GM18907 (cell line): ENCODE measurements around the gene HOXB8.

Experiments
- ATAC-seq: cut with Tn5 transposase; IDR thresholded peaks from one replicate; pipeline ENCODE4 v1.9.1; 2021; ENCODE audit warnings: mild to moderate bottlenecking, moderate library complexity; ENCODE audit not compliant: unreplicated experiment

The HOXB8 gene

DNA sequence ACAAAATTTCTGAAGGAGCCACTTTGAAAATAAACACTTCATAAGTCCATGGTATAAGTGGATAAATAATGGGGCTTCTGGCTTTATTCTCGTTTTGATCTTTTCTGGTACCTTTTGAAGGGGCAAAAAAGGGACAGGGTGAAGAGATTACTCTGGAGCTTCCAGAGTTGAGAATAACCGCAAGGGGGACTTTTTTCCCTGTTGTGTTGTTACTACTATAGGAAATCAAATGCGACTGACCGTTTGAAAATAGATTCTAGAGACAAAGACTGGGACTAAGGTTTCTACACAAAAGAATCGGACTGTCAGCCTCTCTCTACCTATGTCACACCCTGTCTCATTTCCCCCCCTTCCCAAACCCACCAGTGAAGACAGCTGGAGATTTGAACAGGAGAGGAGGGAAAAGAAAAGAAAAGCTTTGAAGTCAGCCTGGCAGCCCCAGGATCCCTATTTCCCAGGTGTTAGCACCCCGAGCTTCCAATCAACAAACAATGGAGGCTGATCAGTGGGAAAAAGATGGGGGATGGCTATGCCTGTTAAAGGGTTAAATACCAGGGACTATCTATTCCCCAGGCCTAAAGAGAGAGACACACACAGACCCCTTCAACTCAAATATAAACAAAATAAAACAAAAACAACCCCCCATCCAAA lies 45.3 kb downstream of the HOXB8 start:
- ATAC-seq = no peak

DNA sequence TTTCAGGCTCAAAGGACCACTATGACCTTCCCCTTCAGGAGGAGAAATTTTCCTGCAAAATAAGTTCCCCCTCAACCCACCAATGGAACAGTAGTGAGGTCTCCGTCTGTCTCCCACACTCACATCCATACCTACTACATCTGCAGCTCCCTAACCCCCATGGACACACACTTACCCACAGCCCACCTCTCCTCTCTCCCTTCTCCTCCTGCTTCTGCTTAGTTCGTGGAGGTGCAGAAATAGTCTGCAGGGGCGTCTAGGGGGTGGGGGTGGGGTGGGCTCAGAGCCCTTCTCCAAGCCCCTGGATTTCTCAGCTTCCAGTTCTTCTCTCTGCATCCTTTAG lies 45.9 kb downstream of the HOXB8 start:
- ATAC-seq = no peak

DNA sequence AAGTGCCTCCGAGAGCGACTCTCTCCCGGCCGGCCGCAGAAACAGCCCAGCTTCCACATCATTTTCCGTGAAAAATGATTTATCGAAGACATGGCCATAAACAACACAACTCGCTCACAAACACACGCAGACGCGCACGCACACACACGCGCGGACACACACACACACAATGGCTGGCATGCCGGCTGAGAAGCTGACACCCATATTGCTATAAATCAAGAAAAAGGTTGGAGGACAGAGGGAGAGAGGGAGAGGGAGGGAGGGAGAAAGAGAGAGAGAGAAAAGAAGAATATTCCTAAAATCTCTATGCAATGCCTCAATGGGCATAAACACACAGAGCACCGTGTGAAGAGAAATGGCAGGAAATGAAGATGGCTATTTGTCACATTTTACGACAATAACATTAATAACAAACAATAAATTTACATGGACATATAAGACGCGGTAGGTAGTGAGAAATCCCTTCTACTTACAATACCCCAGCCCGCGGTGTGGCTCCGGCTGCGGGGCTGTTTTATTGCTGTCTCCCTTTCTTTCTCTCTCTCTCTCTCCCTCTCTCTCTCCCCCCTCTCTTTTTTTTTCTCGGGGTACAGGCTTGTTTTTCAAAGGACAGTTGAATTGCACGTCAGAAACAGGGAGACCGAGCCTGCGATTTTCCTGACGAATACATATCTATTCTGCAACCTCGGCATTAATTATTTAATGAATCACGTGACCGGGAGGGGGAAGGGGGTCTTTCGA lies 46.4 kb downstream of the HOXB8 start:
- ATAC-seq = no peak

DNA sequence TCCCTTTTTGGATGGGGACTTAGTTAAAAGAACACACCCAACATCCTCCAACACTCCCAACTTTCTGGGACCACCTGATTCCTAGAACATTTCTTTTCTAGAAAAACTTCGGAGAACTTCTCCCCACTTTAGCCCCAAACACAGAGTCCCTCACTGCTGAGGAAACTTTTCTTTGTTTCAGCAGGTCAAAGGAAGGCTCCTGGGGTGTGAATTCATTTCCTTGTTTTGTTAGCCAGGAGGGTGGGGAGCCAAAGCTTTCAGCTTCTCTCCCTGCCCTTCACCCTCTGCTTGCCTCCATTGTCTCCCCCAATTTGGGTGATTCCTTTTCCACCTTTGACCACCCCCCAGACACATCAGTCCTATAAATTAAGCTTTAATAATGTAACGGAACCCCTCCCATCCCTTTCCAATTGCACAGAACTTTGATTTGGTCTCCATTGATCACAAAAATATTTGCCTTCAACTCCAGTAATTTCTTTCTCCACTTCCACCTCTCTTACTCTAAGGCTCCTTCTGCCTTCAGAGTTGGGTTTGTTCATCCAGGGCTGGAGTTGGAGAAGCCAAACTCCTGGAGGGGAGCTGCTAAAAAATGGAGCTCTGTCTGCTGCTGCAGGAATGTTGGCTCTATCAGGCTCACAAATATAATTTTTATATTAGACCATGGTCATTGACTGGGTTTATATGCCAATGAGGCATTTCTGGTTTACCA lies 47.3 kb downstream of the HOXB8 start:
- ATAC-seq = no peak

DNA sequence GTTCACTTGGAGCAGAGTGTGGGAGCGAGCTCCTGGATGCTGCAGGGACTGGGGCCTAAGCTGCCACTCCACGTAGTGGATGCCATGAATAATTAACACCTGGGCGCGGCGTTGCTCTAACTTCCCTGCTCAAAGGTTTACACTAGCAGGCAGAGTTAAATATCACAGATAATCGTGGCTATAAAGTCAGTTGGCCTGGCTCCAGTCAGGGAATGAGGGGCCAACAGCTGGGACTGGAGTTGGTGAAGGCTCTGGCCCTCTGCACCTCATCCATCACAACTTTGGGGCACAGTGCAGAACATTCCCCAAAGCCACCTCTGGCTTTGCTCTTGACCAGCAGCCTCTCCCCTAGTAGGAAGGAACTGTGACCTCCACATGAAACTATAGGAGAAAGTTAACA lies 47.9 kb downstream of the HOXB8 start:
- ATAC-seq = no peak

DNA sequence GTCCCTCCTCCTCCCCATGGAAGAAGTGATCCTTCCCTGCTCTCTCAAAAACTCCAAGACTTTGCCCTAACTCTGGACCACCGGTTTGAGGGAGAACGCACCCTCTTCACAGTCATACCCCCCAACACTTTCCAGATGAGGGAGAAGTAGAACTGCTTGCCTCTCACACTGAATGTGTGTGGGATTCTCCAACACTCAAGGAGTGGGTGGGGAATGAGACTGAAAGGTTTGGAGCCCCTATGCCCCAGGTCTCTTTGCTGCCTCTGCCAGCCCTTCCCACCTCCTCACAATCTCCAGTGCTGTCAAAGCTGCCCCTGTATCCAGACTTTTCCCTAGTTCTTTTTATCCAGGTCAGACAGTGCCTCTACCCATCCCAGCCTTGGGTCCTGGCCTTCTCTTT lies 48.4 kb downstream of the HOXB8 start:
- no peak for ATAC-seq

DNA sequence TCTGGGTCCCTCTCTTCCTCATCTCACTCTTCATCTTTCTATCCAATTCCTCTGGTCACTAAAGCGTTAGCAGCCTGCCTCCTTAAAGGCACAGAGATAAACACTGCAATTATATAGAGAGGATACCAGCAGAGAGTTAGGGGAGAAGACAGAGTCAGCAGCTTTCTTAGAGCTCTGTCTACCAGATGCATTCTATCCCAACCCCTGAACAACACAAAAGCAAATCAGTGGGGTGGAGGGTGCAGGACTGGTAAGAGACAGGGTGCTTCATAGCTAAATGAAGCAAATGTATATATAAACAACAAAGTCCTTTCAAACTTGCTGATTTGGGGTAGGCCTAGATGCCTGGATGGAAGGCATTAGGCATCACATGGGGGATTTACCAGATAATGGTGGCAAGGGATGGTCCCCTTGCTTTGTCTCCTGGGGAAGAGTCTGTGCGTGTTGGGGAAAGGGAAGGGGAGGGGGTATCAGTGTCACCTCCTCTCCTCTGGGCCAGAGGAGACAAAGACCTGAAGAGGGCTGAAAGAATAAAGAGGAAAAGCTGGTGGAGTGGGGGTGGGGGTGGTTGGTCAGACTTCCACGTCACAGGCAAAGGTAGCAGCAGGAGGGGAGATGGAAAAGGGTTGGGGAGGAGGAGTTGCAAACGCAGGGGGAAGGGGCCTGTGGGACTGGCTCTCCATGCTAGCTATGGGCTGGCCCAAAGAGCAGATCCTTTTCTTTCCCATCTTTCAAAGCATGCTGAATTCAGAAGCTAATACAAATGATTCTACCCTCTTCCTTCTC lies 49.0 kb downstream of the HOXB8 start:
- ATAC-seq = no peak

DNA sequence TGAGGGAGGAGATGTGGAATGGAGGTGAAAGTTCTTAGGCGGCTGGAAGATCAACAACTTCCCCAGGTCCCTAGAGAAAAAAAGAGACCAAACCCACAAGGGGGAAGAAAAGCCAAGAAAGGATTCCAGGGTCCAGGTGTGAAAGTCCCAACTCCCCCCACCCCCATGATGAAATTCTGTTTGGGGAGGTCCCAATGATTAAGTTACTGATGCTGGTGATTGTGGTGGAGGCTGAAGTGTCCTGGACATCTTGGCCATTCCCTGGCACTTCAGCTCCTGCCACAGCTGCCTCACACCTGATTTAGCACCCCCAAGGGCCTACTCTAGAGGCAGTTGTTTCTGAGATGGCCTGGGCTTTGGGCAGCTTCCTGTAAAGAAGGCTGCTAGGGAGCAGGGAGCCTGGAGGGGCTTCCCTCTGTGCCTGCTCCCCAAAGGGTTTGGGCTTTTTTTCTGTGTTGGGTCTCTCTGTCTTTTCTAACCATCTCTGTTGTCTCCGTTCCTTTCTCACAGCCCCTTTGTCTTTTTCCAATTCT lies 50.0 kb downstream of the HOXB8 start:
- ATAC-seq = no peak

DNA sequence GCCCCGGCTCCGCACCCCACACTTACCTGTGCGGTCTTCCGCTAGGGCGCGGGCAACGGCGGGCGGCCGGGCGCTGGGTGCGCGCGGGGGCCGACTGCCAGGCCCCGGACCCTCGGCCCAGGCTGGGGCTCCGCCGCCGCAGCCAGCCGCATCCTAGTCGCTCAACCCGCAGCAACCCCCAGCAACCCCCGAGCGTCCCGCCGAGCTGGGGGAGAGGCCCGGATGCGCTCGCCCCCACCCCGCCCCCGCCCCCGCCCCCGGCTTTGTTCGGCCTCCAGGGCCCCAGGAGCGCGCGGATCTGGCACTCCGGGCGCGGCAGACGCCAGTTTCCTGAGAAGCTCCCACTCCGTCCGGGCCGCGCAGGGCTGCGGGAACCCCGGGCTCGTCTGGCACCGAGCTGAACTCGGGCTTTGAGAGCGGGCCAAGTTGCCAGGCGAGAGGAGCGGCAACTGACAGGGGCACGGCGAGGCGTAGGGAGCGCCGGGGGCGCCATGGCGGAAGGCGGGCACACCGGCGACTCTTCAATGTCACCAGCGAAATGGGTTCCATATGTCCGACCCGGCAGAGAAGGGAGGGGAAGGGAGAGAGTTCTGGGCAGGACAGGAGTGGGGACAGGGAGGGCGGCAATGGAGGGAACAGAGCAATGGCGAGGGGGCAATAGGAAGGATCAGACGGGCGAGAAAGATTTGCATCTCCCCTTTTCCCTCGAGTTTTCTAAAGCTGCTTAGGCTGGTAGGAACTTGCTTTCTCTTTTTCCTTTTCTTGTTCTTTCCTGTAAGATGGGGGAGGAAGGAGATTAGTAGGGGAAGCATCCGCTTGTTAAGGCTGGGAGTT lies 50.7 kb downstream of the HOXB8 start:
- ATAC-seq = no peak

DNA sequence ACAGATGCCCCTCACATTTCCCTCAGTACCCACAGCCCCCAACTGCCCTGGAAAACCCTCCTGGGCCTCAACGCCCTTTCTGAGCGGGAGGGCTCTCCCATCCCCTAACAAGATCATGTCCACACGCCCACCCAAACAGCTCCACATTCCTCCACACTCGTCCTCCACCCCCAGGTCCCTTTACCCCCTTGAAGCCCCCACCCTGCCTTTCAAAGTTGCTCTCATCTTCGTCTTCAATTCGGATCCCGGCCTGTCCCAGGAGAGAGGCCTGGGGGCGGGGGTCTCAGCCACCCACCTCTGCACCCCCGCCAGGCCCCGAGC lies 51.3 kb downstream of the HOXB8 start:
- no peak for ATAC-seq

DNA sequence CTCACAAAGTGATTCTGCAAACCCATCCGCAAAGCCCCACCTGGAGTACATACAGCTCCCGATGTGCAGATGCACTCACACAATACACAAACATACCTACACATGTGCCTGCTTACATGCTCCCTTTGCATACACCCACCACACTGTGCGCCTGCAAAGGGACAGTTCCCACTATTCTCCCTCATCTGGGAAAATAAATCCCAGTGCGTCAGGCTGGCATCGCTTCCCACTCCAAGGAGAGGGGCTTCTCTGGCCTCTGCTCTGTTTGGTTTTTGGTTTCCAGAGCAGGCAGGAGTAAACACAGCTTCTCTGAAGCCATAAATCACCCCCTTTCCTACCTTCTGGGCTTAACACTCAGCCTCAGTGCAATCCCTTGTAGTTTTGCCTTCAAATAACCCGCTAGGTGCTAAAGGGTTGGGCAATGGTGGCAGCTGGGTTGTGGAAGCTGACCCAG lies 51.7 kb downstream of the HOXB8 start:
- ATAC-seq = no peak

DNA sequence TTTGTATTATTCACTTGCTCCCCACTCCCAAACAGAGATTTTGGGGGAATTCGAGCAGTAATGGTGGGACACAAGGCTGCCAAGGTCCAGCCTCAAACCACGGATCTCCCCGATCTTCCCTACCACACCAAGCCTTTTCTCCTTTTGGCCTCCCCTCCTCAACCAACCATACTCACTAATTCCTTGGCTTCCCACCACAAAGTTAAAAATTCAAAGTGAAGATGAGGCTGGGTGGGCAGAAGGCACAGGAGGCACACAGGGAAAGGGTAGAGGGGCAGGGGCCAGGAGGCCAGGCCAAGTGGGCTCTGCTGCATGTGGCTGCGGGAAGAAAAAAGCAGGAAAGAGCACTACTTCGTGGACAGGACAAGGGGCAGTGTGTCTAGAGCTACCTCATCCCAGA lies 52.2 kb downstream of the HOXB8 start:
- ATAC-seq = no peak
